ENCODE measurements around the gene EPHA1. TPM values are rescaled to one million over a fixed set of nuclear protein-coding genes. Genes with fewer than 3 reads are reported as not detected.

The EPHA1 gene
- total RNA-seq, 1 experiment from 2014 or later = not detected

DNA sequence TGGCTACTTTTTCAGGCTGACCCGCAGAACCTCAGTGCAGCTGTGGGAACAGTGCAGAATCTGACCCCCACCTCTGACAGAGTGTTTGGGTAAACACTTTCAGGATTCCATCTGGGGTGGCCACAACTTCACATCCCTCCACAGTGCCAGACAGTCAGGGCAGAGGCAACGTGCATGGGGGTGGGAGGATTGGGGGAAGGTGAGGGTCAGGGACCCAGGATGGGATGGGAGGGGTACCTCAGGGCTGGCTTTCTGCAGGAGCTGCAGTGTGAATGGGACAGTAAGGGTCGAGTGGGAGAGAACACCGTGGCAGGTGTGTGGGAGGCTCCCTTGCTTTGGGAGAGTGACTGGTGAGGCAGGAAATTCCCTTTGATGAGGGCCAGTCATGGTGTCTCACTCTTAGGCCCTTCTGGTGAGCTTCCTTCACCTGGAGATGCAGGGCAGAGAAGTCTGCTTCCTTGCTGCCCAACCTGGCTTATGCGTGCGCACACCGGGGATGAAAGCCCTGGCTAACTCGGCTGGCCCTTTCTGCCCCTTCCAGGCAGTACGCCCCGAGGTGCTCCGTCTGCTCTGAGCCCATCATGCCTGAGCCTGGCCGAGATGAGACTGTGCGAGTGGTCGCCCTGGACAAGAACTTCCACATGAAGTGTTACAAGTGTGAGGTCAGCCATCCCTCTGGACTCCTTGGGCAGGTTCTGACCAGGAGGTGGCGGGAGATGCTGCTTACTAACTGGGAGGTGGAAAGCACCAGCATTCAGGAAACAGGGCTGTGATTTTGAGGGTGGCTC lies 19.1 kb downstream of the EPHA1 start:
- DNase-seq (ENCODE audit: low spot score) = no peak

DNA sequence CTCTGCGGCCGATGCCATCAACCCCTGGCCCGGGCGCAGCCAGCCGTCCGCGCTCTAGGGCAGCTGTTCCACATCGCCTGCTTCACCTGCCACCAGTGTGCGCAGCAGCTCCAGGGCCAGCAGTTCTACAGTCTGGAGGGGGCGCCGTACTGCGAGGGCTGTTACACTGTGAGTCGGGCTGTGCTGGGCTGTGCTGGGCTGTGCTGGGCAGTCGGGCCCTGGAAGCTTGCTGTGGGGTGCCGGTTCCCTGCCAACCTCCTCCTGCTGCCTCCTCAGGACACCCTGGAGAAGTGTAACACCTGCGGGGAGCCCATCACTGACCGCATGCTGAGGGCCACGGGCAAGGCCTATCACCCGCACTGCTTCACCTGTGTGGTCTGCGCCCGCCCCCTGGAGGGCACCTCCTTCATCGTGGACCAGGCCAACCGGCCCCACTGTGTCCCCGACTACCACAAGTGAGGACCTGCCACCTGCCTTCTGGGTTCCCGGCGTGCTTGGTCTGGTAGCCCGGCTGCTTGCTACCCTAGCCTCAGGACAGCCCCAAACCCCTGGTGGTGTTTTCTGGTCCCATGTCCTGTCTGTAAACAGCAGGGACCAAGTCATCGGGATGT lies 20.1 kb downstream of the EPHA1 start:
- no peak for DNase-seq (ENCODE audit: low spot score)

DNA sequence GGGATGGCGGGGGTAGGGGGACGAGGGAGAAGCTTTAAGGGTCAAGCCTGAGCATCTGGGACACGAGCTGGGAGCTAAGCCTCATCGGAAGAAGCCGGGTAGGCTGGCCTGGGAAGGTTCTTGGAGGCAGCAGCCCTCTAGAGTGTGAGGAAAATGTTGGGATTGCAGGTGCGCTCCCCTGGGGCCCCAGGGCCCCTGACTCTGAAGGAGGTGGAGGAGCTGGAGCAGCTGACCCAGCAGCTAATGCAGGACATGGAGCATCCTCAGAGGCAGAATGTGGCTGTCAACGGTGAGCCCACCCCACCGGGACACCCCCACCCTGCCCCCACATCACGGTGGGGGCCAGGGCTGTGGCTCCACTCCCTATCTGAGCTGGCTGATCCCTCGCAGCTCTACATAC lies 20.6 kb downstream of the EPHA1 start:
- no peak for DNase-seq (ENCODE audit: low spot score)

DNA sequence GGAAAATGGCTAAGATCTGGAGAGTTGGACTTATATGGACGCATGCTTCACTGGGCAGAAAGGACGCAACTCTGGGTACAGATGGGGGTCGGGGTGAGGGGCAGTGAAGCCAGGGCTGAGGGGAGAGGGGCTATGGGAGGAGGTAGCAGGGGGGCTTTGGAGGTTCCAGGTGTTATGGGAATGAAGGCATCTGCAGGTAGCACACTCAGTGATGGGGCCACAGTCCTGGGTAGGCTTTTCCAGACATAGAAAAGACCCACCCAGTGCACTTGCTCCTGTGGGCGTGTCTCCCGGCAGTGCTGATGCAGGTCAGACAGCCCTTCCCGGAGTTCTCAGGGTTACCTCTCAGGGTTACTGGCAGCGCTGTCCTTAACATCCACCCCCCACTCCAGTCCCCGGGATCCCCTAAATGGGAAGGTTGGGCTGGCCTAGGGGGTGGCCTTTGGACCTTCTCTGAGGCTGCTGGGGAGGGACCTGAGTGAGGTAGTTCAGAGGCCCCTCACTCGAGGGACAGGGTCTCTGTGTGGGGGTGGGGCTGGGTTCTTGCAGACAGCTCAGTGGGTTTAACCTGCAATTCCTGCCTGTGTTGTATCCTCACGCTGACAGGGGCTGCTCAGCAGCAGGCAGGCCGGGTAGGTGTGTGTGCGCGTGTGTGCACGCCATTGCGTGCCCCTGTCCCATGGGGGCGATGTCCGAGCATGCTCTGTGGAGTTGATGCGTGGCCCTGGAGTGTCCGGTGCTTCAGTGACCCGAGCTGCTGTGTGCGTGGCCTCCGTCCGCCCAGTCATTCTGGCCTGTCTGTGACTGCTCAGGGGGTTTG lies 21.3 kb downstream of the EPHA1 start:
- DNase-seq (ENCODE audit: low spot score) = no peak

DNA sequence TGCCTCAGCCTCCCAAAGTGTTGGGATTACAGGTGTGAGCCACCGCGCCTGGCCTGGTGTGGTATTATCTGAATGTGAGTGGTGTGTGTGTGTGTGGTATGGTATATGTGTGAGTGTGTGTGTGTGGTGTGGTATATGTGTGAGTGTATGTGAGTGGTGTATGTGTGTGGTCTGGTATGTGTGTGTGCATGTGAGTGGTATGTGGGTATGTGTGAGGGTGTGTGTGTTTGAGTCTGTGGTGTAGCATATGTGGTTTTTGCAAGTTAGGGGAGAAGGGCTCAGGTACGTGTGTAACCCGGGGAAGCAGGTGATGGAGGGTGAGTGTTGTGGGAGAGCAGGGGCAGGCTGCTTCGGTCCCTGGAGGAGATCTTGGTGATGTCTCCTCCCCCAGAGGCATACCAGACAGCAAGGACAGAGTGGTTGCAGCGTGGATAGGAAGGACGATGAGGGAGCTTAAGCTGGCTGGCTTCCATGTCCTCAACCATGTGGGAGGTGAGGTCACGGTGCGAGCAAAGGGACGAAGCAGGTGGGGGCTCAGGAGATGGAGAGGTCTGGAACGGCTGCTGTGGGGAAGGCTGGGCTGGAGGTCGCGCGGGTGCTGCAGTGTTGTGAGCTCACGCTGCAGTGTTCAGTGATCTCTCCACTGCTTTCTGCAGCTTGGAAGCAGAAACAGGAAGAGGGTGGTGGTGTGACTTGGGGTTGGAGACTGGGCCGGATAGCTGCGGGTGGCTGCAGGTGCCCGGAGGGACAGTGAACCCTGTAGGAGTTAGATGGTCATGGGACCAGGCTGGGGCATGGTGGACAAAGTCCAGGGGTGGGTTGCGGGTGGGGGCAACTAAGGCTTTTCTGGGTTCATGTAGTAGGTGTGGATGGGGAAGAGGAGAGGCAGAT lies 22.5 kb downstream of the EPHA1 start:
- DNase-seq (ENCODE audit: low spot score) = no peak

DNA sequence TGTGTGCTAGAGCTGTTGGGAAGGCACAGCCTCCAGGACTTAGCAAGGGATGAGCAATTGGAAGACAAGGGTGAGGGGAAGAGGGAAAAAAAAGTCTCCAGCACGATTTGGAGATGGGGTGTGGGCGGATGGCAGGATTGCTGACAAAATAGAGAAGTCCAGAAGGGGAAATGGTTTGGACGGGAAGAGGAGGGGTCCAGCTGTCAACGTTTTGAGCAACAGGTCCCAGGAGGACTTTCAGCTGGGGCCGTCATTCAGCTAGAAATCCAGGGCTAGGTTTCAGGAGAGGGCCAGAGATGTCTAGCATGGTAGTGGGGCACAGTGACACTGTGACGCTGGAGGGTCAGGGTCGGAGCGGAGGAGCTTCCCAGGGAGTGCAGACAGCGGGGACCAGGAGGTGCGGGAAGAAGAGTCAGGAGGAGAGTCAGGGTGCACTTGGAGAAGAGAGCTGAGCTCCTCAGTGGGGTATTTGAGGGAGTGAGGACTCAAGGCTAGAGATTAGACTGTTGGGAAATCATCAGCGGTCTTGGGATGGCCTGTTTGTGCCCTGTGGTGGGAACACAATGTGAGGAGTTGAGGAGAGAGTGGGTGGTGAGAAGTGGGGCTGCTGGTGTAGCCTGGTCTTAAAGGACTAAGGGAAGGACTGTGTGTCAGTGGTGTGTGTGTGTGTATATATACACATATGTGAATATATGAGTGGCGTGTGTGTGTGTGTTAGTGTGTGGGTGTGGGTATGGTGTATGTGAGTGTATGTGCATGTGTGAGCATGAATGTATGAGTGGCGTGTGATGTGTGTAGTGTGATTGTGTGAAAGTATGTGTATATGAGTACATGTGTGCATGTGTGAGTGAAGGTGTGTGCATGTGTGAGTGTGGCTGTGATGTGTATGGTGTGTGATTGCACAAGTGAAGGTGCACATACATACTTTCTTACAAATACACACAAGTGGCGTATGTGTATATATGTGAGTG lies 23.7 kb downstream of the EPHA1 start:
- no peak for DNase-seq (ENCODE audit: low spot score)

DNA sequence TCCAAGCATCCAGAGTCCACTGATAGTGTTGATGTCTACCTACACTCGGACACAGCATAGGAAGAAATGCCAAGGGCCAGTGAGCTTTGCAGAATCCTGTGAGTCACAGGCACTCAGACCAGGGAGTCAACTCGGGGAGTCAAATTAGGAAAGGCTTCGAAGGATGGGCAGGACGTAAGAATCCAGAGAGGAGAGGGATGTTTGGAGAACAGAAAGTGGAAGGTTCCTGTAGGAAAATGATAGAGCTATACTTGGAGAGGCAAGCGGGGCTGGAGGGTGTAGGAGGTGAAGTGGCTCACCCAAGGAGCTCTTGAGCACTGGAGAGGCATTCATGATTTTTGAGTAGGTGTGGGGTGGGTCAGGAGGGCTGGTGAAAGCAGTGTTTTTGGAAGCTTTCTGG lies 24.5 kb downstream of the EPHA1 start:
- no peak for DNase-seq (ENCODE audit: low spot score)

DNA sequence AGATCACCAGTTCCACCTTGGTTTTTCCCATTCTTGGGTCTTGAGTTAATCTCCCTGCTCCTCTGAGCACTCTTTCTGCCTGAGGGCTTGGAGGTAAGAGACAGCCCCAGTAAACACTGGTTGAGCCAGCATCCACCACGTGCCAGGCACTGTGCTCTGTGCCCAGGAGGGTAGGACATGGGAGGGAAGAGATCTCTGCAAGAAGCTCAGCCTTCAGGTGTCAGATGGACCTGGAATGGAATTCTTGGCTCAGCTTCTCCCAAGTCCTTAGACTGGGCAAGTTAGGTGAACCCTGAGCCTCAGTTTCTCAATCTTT lies 25.1 kb downstream of the EPHA1 start:
- DNase-seq (ENCODE audit: low spot score) = no peak

DNA sequence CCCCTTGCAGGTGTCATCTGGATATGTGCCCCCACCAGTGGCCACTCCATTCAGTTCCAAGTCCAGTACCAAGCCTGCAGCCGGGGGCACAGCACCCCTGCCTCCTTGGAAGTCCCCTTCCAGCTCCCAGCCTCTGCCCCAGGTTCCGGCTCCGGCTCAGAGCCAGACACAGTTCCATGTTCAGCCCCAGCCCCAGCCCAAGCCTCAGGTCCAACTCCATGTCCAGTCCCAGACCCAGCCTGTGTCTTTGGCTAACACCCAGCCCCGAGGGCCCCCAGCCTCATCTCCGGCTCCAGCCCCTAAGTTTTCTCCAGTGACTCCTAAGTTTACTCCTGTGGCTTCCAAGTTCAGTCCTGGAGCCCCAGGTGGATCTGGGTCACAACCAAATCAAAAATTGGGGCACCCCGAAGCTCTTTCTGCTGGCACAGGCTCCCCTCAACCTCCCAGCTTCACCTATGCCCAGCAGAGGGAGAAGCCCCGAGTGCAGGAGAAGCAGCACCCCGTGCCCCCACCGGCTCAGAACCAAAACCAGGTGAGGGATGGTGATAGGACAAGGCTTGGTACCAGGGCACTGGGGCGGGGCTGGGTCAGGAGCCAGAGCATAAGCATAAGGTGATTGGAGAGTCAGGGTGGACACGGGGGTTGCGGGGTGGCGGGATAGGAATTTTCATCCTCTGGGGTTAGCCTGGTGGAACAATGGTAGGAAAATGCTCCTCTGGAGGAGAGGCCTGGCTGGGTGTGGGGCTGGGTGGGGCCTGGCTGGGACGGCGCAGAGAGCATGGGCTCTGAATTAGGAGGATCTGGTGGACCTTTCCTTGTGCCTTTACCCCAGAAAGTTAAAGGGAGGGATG lies 25.6 kb downstream of the EPHA1 start:
- DNase-seq (ENCODE audit: low spot score) = no peak

DNA sequence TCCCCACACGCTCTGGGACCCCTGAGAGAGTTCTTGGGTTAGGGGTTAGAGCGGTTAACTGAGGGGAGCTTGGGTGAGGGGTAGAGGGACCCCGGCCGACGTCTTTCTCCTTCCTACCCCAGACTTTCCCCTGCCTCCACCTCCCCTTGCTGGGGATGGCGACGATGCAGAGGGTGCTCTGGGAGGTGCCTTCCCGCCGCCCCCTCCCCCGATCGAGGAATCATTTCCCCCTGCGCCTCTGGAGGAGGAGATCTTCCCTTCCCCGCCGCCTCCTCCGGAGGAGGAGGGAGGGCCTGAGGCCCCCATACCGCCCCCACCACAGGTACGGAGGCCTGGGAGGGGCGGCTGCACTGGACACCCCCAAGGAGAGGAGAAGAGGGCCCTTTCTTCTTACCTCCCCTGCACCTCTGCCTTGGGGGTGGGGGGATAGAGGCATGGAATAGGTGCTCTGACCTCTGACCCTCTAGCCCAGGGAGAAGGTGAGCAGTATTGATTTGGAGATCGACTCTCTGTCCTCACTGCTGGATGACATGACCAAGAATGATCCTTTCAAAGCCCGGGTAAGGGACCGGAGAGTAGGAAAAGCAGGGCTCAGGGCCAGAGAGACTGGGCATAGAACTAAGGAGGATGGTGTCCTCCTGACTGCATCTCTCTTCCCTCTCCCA lies 26.4 kb downstream of the EPHA1 start:
- DNase-seq (ENCODE audit: low spot score) = no peak

DNA sequence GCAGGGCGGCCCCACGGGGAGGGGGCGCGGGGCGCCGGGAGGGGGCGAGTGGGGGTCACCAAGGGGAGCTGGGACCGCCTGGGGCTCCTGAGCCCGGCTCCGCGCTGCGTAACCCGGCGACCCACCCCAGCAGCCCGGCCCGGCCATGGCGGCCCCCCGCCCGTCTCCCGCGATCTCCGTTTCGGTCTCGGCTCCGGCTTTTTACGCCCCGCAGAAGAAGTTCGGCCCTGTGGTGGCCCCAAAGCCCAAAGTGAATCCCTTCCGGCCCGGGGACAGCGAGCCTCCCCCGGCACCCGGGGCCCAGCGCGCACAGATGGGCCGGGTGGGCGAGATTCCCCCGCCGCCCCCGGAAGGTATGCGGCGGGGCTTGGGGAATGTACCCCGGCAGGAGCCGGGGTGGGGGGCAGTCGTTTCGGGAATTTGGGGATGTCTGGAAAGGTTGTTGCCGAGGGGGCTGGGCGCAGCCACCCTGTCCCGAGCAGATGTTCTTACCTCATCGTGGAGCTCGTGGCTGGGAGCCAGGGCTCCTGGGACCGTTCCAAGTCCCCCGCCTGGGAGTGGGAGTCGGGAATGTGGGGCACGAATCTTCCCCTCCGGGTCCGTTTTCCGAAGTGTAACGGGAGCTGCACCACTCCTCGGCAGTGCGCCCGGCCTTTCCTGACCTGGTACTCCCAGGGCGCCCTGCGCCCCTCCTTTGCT lies 27.1 kb downstream of the EPHA1 start:
- DNase-seq (ENCODE audit: low spot score) = peak; percentile 63

DNA sequence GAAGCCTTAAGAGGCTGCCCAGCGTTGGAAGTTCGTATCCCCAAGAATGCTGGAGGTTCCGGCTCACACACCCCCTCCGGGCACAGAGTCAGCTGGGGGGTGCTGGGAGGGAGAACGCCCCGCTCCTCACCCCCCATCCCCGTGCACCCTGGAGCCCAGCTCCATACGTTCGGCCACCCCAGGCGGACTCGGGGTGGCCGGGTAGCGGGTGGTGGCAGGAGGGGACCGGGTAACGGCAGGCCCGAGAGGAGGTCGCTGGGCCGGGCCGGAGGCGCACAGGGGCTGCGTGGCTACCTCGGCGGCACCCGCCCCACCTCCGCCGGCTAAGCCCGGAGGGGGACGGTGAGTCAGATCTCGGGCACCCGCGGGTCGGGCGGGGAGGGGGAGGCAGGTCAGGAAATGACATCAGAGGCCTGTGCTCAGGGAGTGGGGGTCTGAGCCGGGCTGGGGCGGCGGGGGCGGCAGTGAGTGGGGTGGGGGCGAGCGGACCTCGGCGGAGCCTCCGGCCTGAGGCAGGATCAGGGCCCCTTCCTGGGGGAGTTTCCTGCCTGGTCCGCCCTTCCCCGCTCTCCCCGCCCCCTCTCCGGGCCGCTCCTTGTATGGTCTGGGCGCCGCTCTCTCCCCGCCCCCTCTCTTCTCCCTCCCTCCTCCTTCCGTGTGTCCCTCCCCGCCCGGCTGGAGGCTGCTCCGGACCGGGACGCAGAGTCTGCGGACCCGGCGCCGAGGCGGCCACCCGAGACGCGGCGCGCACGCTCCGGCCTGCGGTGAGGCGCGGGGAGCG lies 27.8 kb downstream of the EPHA1 start, which contains the start of gene ZYX:
Gene ZYX, plus strand, starts transcription at position 700 of the 781 bp plus-strand sequence. CDS start 227 bp downstream, outside the sequence.
- peak; percentile 89 for DNase-seq (ENCODE audit: low spot score)

DNA sequence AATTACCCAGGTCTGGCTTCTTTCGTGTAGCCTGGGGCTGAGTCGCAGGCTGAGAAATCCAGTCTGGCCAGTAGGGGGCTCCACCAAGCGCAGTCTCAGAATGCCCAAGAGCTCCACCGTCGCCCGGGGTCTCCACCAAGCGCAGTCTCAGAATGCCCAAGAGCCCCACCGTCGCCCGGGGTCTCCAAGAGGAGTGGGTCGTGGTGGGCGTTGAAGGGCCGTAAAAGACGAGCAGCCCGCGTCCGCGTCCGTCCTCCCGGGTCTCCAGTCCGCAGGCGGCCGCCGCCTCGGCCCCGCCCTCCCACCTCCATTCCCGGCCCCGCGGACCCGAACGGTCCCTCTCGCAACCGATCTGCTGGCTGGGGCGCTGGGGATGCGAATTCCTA lies 28.4 kb downstream of the EPHA1 start:
- peak; percentile 83 for DNase-seq (ENCODE audit: low spot score)

DNA sequence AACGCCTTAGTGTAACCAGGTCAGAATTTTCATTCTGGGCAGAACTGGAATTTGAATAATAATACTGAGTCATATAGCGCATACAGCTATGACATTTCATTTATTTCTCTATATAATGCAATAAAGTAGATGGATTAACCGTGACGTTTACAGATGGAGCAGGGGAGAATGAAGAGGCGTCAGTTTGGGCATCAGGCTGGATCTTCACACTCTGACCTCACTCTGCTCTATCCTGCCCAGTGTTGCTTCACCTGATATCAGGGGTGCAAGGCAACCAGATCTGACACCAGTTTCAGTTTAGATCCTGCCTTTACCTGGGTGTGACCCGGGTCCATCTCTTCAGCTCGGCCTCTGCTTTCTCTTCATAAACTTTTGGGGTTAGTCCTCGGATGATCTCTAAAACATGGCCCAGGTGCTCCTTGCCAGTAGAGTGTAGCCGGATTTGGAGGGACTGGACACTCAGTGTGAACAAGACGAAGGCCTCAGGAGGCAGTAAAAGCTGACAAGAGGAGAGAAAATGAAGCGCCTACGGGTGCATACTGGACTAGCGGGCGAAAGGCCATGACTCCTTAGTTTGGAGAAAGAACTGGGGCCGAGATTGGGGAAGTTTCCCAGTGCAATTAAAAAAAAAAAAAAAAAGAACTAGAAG lies 28.9 kb downstream of the EPHA1 start:
- no peak for DNase-seq (ENCODE audit: low spot score)

DNA sequence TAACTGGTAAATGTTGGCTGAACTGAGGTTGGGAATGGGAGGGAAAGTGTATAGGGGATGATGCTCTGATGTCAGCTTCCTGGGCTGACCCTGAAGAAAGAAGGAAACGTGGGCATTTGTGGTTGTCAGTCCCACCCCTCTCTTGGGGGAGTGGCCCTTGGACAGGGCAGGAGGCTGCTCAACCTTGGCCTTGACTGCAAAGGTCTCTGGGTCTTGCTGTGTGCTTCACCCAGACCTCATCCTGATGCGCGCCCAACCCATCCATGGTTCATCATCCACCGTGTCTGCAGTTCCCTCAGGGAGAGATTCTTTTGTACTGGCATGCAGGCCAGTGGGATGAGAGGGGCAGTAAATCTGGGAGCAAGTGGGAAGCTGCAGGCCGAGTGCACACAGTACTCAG lies 32.3 kb downstream of the EPHA1 start:
- DNase-seq (ENCODE audit: low spot score) = no peak

DNA sequence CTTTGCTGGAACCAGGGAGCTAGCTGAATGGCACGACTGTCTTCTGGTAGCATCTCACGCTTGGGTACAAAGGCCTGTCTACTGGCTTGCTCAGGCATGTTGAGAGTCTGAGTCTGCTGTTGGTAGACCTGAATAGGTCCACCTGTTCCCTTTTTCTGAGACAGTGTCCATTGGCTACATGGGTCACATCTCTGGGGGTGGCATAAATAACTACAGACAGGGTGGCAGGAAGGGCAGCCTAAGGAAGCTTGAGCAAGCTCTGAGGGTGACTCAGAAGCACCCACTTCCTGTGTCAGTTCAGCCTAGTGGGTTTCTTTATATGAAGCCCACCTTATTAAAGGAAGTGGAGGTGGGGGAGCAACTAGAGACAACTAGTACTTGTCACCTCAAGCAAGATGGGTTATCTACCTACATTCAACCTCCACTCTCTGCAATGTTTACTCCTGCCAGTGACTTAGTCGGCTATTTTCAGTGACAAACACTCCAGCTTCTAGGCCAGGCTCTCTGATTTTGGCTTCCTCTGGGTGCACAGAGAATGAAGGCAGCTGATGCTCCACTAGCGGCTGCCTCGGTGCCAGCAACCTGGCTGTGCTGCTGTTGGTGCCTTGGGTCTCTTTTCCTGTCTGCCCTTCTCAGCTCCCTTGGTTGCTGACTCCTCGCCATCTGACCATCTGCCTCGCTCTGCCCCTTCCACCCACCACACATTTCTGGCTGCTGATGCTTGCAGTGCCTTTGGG lies 33.2 kb downstream of the EPHA1 start:
- no peak for DNase-seq (ENCODE audit: low spot score)

All from H4 (cell line).